Transverse colon (tissue), 4 donors: ENCODE results near the gene E2F1. TPM values are rescaled to one million over a fixed set of nuclear protein-coding genes. Genes with fewer than 3 reads are reported as not detected.

Source experiments
- DNase-seq: peaks from one replicate; pipeline ENCODE4 v3.0.0-alpha.2; 2019
- H3K27ac ChIP-seq, 4 donors: fragments of 200-600 bp; sonication (generic); 2 replicates each; pipeline ENCODE4 v1.5.1; 2016 to 2018; ENCODE audit warnings: inconsistent platforms in 4 of 4
- H3K27me3 ChIP-seq: fragments of 200-600 bp; sonication (generic); 2 replicates; pipeline ENCODE4 v1.5.1; 2017; ENCODE audit warnings: inconsistent platforms
- H3K36me3 ChIP-seq, 4 donors: fragments of 200-600 bp; sonication (generic); 2 replicates each; pipeline ENCODE4 v1.5.1; 2017 to 2019; ENCODE audit warnings: inconsistent platforms in 4 of 4
- H3K4me1 ChIP-seq, 4 donors: fragments of 200-600 bp; sonication (generic); 2 replicates each; pipeline ENCODE4 v1.5.1; 2017 to 2020; ENCODE audit warnings: inconsistent platforms in 4 of 4
- H3K4me3 ChIP-seq, 4 donors: fragments of 200-600 bp; sonication (generic); 1 replicate in 1 of 4; 2 replicates in 3 of 4; pipeline versions ENCODE4 v1.5.1 to v1.6.1; 2017 to 2019; ENCODE audit warnings: inconsistent platforms in 4 of 4
- H3K9me3 ChIP-seq, 2 donors: fragments of 200-600 bp; sonication (generic); 2 replicates each; pipeline ENCODE4 v1.5.1; 2017 to 2019; ENCODE audit warnings: inconsistent platforms in 2 of 2
- EP300 ChIP-seq: sonication (generic); formaldehyde crosslinking; IDR thresholded peaks from one replicate; pipeline ENCODE4 v1.6.1; 2017; ENCODE audit warnings: antibody characterized with exemption, low read depth
- POLR2A ChIP-seq: fragments of 450-650 bp; IDR thresholded peaks from one replicate; pipeline ENCODE4 v1.6.1; 2016; ENCODE audit warnings: antibody characterized with exemption, mild to moderate bottlenecking, moderate library complexity
- POLR2AphosphoS5 ChIP-seq, 3 donors: sonication (generic); formaldehyde crosslinking; IDR thresholded peaks; one replicate each; pipeline ENCODE4 v1.6.1; 2016; ENCODE audit warnings: antibody characterized with exemption in 3 of 3
- WGBS, 2 donors: methylation state at CpG; one replicate each; pipeline ENCODE4 v1.1.5; 2018; ENCODE audit warnings: low coverage in 1 of 2; 5-methylcytosine and 5-hydroxymethylcytosine counted together
- in situ Hi-C, 4 donors: fragments of 200-750 bp; cut with MboI; loops; one replicate each; pipeline versions ENCODE4 v1.15.0 to v1.15.1; 2017; ENCODE audit warnings: low sequenced_read_pairs in 3 of 4, low pct_ligation_motif_present in 1 of 4, low pct_unique_long_range_greater_than_20kb in 1 of 4
- intact Hi-C: fragments of 100-400 bp; cut with DNase I; formaldehyde crosslinking; loops from one replicate; pipeline ENCODE4 v1.15.1; 2023; ENCODE audit warnings: low total_unique reads
- total RNA-seq, 4 donors: library from RNA; depleted of rRNA; stranded (reverse); fragments of >200 nt; gene quantifications; one replicate each; pipeline ENCODE4 v1.1.0, GENCODE V29; 2016
- TF ChIP-seq, protein P1 (sequence below), 5 experiments: fragments of 200-600 bp in 3 of 5; fragments of 450-650 bp in 2 of 5; sonication (generic) in 3 of 5; IDR thresholded peaks; 1 replicate in 2 of 5; 2 replicates in 3 of 5; pipeline ENCODE4 v1.5.1; 2016 to 2017; ENCODE audit warnings: antibody characterized with exemption in 5 of 5, inconsistent platforms in 3 of 5, mild to moderate bottlenecking in 2 of 5, moderate library complexity in 1 of 5

E2F1 gene
- total RNA-seq, 4 donors from 2014 or later, result 1.2 to 2.7 (median 2.1) TPM; not detected in 1

GRCh38 chr20:33716498-33716897 lies 30.3 kb upstream of the E2F1 start:
- in situ Hi-C loops (no loop called here), intact Hi-C loops (no loop called here)
- TF ChIP-seq POLR2AphosphoS5 (IDR thresholded peaks at IDR 0.05), result no peak
- TF ChIP-seq POLR2A, result no peak
- TF ChIP-seq, protein P1, sequence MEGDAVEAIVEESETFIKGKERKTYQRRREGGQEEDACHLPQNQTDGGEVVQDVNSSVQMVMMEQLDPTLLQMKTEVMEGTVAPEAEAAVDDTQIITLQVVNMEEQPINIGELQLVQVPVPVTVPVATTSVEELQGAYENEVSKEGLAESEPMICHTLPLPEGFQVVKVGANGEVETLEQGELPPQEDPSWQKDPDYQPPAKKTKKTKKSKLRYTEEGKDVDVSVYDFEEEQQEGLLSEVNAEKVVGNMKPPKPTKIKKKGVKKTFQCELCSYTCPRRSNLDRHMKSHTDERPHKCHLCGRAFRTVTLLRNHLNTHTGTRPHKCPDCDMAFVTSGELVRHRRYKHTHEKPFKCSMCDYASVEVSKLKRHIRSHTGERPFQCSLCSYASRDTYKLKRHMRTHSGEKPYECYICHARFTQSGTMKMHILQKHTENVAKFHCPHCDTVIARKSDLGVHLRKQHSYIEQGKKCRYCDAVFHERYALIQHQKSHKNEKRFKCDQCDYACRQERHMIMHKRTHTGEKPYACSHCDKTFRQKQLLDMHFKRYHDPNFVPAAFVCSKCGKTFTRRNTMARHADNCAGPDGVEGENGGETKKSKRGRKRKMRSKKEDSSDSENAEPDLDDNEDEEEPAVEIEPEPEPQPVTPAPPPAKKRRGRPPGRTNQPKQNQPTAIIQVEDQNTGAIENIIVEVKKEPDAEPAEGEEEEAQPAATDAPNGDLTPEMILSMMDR (IDR thresholded peaks at IDR 0.05), result no peak
- no peak for TF ChIP-seq EP300
- Histone ChIP-seq H3K36me3 (peaks cover 0 to 6% (median 3%) of the 10 kb centered on the region in 4 donors), H3K4me3 (no peak overlapping the region), H3K27me3 (no peaks in the 10 kb centered on the region), H3K4me1 (peaks cover 0 to 15% (median 7%) of the 10 kb centered on the region in 4 donors), H3K27ac (no peak overlapping the region), H3K9me3 (no peaks in the 10 kb centered on the region)
- no peak for DNase-seq
- WGBS, 2 donors, result 86 to 88% methylated on average over 2 of the region's 2 CpGs

DNA sequence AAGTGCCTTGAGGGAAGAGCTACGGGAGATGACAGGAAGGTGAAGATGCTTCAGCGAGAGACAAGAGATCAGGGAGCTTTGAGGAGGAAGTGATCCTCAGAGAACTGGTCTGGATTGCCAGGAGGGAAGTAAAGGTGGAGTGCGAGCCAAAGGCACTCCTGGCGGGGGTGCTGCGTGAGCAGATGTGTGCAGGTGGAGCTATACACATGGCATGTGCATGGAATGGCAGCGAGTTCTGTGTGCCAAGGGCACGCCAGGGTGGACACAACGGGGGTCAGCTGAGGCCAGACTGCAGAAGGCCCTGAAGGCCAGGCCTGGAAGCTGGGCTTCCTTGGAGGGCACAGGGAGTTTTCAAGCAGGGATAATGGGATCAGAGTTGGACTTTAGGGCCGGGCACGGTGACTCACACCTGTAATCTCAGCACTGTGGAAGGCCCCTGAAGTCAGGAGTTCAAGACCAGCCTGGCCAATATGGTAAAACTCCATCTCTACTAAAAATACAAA lies 27.7 kb upstream of the E2F1 start:
- 88 to 94% methylated on average over 3 to 10 of the region's 10 CpGs for WGBS, 2 donors
- H3K9me3 ChIP-seq, result no peaks in the 10 kb centered on the region
- H3K27ac ChIP-seq, result no peak overlapping the region
- H3K4me3 ChIP-seq, result no peak overlapping the region
- H3K4me1 ChIP-seq, result peaks cover 0 to 4% (median 0%) of the 10 kb centered on the region in 4 donors
- no peaks in the 10 kb centered on the region for H3K27me3 ChIP-seq
- TF ChIP-seq, protein P1 (IDR thresholded peaks at IDR 0.05), result no peak
- no peak for TF ChIP-seq POLR2A
- no peak for TF ChIP-seq EP300
- no peak for TF ChIP-seq POLR2AphosphoS5 (IDR thresholded peaks at IDR 0.05)
- in situ Hi-C loops, result no loop called here
- DNase-seq, result no peak
- intact Hi-C loops, result no loop called here
- peaks cover 0 to 10% (median 4%) of the 10 kb centered on the region in 4 donors for H3K36me3 ChIP-seq

- H3K36me3 ChIP-seq, result peaks cover 0 to 10% (median 4%) of the 10 kb centered on the region in 4 donors
- H3K4me1 ChIP-seq, result no peaks in the 10 kb centered on the region
- H3K9me3 ChIP-seq, result no peaks in the 10 kb centered on the region
- TF ChIP-seq, protein P1 (IDR thresholded peaks at IDR 0.05), result no peak
- no peak for TF ChIP-seq POLR2AphosphoS5 (IDR thresholded peaks at IDR 0.05)
- TF ChIP-seq EP300, result no peak
- no peak for TF ChIP-seq POLR2A
- intact Hi-C loops (no loop called here), in situ Hi-C loops (no loop called here)
- no peaks in the 10 kb centered on the region for H3K27me3 ChIP-seq
- no peak overlapping the region for H3K4me3 ChIP-seq
- H3K27ac ChIP-seq, result no peak overlapping the region
- no peak for DNase-seq
- WGBS, 2 donors, result 0 to 50% methylated on average over 1 of the region's 1 CpG
Observed at GRCh38 chr20:33711446-33711738, 25.2 kb upstream of the E2F1 start.

DNA sequence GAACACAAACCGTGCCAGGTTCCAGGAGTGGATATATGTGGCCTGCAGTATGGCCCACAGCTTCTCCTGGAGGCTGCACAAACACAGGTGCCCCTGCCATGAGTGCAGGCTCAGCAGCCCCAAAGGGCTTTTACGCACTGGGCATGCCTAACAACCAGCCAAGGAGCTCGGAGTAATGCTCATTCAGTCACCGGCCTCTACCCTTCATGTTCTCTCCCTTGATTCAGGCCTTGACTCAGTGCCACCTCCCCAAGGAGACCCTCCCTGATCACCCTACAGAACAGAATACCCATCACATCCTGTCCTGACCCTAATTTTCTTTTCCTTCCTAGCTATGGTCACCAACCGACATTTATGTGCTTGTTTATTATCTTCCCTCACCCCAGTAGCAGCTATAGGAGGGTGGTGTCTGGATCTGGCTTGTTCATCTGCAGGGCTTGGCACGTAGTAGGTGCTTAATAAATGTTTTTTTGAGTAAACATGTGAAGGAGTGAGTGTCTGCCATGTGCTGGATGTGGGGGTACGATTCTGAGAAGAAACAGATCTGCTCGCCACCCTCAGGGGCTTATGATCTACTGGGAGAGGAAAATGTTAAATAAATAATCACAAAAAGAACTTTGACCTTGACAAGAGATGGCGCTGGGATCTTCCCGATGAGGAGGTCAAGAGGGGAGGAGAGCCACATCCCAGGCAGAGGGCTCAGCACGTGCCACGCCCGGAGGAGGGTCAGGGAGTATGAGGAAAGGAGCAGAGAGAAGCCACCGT lies 24.7 kb upstream of the E2F1 start:
- WGBS, 2 donors, result 59 to 65% methylated on average over 8 to 14 of the region's 14 CpGs
- peaks cover 0 to 10% (median 4%) of the 10 kb centered on the region in 4 donors for H3K36me3 ChIP-seq
- no peak overlapping the region for H3K4me3 ChIP-seq
- intact Hi-C loops (no loop called here), in situ Hi-C loops (no loop called here)
- H3K4me1 ChIP-seq, result no peaks in the 10 kb centered on the region
- no peak for DNase-seq
- no peak for TF ChIP-seq POLR2AphosphoS5 (IDR thresholded peaks at IDR 0.05)
- no peak for TF ChIP-seq POLR2A
- no peak for TF ChIP-seq EP300
- TF ChIP-seq, protein P1 (IDR thresholded peaks at IDR 0.05), result no peak
- H3K27me3 ChIP-seq, result no peaks in the 10 kb centered on the region
- no peaks in the 10 kb centered on the region for H3K9me3 ChIP-seq
- H3K27ac ChIP-seq, result no peak overlapping the region
